HUDEP-2 (cell line): ENCODE results near the gene TCAP.
A peak's percentile ranks its signal among the peaks of the same experiment; 100 is the strongest.

Experiments
- DNase-seq, 76 experiments: peaks; one replicate each; lab custom pipeline; 2025; ENCODE audit not compliant: unreplicated experiment in 76 of 76; lab: John Stamatoyannopoulos, UW

Gene TCAP

GRCh38 chr17:39647256-39647655, 17.9 kb upstream of the TCAP start:
- DNase-seq: peak in 66 of 76 experiments; percentile 26 to 87 (median 68)

GRCh38 chr17:39648616-39649366, 16.4 kb upstream of the TCAP start:
- DNase-seq: no peak

- DNase-seq: no peak
Measured at GRCh38 chr17:39650121-39650579, 15.0 kb upstream of the TCAP start.

GRCh38 chr17:39651923-39652586, 13.1 kb upstream of the TCAP start:
- DNase-seq: no peak

GRCh38 chr17:39652587-39653315, 12.4 kb upstream of the TCAP start:
- DNase-seq: peak in 1 of 76 experiments; percentile 44

DNA sequence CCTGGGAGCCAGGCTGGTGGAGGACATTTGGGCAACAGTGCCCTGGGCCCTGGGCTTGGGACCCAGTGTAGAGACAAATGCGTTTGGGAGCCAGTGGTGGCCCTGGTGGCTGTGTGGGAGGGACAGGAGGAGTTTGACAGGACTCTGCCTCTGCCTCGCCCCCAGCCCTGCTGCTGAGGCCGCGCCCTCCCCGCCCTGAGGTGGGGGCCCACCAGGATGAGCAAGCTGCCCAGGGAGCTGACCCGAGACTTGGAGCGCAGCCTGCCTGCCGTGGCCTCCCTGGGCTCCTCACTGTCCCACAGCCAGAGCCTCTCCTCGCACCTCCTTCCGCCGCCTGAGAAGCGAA, 11.9 kb upstream of the TCAP start:
- peak in 35 of 76 experiments; percentile 17 to 68 (median 37) for DNase-seq

- DNase-seq: peak in 69 of 76 experiments; percentile 22 to 91 (median 76)
Measured at GRCh38 chr17:39653662-39654331, 11.4 kb upstream of the TCAP start.

DNA sequence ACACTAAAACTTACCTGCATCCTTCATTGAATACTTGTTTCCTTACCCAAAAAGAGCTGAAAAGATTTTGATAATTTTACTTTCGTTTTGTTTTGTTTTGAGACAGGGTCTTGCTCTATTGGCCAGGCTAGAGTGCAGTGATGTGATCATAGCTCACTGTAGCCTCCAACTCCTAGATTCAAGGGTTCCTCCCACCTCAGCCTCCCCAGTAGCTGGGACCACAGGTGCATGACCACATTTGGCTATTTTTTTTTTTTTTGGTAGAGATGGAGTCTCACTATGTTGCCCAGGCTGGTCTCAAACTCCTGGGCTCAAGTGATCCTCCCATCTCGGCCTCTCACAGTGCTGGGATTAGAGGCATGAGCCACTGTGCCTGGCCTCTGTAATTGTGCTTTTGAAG, 10.0 kb upstream of the TCAP start:
- DNase-seq: no peak

DNA sequence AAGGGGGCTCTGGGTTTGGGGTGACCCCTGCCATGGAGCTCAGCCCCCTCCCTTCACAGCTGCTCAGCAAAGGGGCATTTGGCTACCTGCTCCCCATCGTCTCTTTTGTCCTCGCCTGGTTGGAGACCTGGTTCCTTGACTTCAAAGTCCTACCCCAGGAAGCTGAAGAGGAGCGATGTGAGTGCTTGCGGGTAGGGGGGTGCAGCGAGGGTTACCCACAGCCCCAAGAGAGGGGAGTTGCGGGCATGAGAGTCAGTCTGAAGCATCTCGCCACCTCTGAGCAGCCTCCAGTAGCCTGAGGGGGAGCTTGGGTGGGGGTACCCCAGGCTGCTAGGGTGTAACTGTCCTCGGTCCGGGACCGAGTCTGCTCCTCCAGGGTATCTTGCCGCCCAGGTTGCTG, 6.8 kb upstream of the TCAP start:
- no peak for DNase-seq

GRCh38 chr17:39658760-39659159, 6.4 kb upstream of the TCAP start:
- DNase-seq: no peak

- no peak for DNase-seq
Measured at GRCh38 chr17:39659279-39660010, 5.7 kb upstream of the TCAP start.

DNA sequence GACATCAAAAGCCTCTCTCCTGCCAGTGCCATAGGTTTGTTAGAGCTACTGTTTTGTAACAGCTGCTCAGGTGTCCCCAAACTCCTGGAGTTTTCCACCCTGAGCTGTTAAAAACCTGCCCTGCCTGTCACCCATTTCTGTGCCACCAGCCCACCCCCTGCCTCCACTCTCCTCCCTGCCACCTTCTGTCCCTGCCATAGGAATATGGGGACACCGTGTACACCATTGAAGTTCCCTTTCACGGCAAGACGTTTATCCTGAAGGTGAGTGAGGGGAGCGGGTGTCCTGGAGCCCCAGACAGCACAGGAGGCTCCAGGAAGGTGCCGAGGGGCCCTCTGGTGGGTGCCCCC, 5.2 kb upstream of the TCAP start:
- DNase-seq: no peak

- no peak for DNase-seq
Measured at GRCh38 chr17:39660397-39661385, 4.5 kb upstream of the TCAP start.

- no peak for DNase-seq
Measured at GRCh38 chr17:39661744-39662541, 3.2 kb upstream of the TCAP start.

DNA sequence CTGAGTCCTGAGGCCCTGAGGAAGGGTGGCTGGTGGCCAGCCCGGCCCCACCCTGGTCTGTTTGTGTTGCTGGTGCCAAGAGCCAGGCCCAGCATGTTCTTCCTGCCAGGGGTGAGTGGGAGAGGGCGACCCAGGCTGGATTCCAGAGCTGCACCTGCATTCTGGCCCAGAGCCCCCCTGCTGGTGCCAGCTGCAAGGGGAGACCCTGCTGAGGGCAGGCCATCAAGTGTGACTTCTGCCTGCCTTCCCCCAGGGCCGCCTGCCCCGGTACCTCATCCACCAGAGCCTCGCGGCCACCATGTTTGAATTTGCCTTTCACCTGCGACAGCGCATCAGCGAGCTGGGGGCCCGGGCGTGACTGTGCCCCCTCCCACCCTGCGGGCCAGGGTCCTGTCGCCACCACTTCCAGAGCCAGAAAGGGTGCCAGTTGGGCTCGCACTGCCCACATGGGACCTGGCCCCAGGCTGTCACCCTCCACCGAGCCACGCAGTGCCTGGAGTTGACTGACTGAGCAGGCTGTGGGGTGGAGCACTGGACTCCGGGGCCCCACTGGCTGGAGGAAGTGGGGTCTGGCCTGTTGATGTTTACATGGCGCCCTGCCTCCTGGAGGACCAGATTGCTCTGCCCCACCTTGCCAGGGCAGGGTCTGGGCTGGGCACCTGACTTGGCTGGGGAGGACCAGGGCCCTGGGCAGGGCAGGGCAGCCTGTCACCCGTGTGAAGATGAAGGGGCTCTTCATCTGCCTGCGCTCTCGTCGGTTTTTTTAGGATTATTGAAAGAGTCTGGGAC, 2.4 kb upstream of the TCAP start:
- peak in 25 of 76 experiments; percentile 15 to 60 (median 32) for DNase-seq

DNA sequence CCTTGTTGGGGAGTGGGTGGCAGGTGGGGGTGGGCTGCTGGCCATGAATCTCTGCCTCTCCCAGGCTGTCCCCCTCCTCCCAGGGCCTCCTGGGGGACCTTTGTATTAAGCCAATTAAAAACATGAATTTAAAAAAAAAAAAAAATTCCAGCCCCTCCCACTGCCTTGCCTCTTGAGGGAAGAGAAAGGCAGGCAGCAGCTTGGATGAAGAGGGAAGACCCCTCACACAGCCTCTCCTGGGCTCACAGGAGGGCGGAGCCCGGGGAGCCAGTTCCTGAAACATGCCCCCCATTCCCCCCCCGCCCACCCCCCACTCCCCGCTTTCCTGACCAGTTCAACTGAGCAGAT, 1.8 kb upstream of the TCAP start:
- DNase-seq: no peak

DNA sequence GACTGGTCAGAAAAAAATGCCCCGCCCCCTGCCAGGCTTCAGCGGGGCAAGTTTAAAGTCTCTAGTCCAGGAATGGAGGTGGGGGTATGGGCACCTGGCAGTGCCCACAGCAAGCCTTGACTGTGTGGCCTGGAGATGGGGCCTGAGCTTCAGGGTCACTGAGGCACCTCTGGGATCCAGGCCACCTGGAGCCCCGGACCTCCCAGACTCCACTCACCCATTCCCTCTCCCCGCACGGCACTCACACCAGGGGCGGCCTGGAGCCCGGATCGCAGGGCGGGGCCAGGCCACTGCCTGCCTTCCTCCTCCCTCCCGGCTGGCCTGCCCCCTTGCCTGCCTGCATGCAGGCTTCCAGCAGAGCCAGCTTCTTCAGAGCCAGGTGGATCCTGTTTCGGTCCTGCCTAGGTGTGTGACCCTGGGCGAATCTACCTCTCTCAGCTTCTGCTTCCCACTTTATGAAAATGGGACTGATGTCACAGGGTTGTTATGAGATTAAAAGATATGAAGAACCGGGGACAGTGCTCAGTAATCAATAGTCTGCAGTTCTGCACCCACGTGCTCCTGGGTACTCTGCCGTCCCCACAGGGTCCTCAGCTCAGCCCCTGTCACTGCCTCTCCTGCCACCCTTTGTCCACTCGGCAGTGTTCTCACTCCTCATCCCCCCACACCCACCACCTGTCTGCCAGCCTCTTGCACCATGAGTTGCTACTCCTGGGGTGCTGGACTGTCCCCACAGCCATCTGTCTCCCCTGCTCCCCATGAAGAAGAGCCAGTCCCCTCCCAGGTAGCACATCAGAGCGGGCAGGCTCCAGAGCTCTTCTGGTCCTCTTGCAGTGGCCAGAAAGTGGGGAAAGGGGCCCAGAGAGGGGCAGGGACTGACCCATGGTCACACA, 1.2 kb upstream of the TCAP start:
- peak in 56 of 76 experiments; percentile 18 to 75 (median 58) for DNase-seq
